ENCODE results near the gene KRT73.

- TF ChIP-seq, protein P1, sequence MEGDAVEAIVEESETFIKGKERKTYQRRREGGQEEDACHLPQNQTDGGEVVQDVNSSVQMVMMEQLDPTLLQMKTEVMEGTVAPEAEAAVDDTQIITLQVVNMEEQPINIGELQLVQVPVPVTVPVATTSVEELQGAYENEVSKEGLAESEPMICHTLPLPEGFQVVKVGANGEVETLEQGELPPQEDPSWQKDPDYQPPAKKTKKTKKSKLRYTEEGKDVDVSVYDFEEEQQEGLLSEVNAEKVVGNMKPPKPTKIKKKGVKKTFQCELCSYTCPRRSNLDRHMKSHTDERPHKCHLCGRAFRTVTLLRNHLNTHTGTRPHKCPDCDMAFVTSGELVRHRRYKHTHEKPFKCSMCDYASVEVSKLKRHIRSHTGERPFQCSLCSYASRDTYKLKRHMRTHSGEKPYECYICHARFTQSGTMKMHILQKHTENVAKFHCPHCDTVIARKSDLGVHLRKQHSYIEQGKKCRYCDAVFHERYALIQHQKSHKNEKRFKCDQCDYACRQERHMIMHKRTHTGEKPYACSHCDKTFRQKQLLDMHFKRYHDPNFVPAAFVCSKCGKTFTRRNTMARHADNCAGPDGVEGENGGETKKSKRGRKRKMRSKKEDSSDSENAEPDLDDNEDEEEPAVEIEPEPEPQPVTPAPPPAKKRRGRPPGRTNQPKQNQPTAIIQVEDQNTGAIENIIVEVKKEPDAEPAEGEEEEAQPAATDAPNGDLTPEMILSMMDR (IDR thresholded peaks at IDR 0.05), result no peak
- TF ChIP-seq EP300 (IDR thresholded peaks at IDR 0.05), result no peak
- no peak for TF ChIP-seq POLR2A (IDR thresholded peaks at IDR 0.05)
These were observed 44.6 kb downstream of the KRT73 start, which contains the start of gene KRT74 for GRCh38 chr12:52573743-52574142.
